GM23248 (cell line): Measurements from ENCODE around the gene LSR. TPM values are rescaled to one million over a fixed set of nuclear protein-coding genes. Genes with fewer than 3 reads are reported as not detected.

Experiments
- DNase-seq: peaks from one replicate; pipeline ENCODE4 v3.0.0-alpha.2; 2015
- H2AFZ ChIP-seq: fragments of 200-600 bp; sonication (generic); 2 replicates; pipeline ENCODE4 v1.6.1; 2016; ENCODE audit warnings: antibody characterized with exemption
- H3F3A ChIP-seq: fragments of 200-600 bp; sonication (generic); 2 replicates; pipeline ENCODE4 v1.6.1; 2016; ENCODE audit warnings: mild to moderate bottlenecking, antibody characterized with exemption, mixed run types; ENCODE audit not compliant: insufficient read depth
- H3K27ac ChIP-seq: fragments of 200-600 bp; sonication (generic); 2 replicates; pipeline ENCODE4 v1.5.1; 2016; ENCODE audit warnings: mild to moderate bottlenecking
- H3K27me3 ChIP-seq: fragments of 200-600 bp; sonication (generic); replicated peaks from 2 replicates; pipeline ENCODE4 v1.6.1; 2016; ENCODE audit warnings: mild to moderate bottlenecking; ENCODE audit not compliant: insufficient read depth
- H3K36me3 ChIP-seq: fragments of 200-600 bp; sonication (generic); 2 replicates; pipeline ENCODE4 v1.6.1; 2016; ENCODE audit warnings: low read depth, mild to moderate bottlenecking
- H3K4me1 ChIP-seq: fragments of 200-600 bp; sonication (generic); 2 replicates; pipeline ENCODE4 v1.6.1; 2016; ENCODE audit warnings: mild to moderate bottlenecking; ENCODE audit not compliant: insufficient read depth
- H3K4me2 ChIP-seq: fragments of 200-600 bp; sonication (generic); one replicate; pipeline ENCODE4 v1.6.1; 2016; ENCODE audit warnings: mild to moderate bottlenecking; ENCODE audit not compliant: unreplicated experiment
- H3K4me3 ChIP-seq: fragments of 200-600 bp; sonication (generic); 2 replicates; pipeline ENCODE4 v1.5.1; 2016; ENCODE audit warnings: mild to moderate bottlenecking
- H3K79me2 ChIP-seq: fragments of 200-600 bp; sonication (generic); 2 replicates; pipeline ENCODE4 v1.6.1; 2016; ENCODE audit warnings: mild to moderate bottlenecking; ENCODE audit not compliant: insufficient read depth
- H3K9ac ChIP-seq: fragments of 200-600 bp; sonication (generic); 2 replicates; pipeline ENCODE4 v1.6.1; 2016; ENCODE audit warnings: mild to moderate bottlenecking
- H3K9me2 ChIP-seq: fragments of 200-600 bp; sonication (generic); 2 replicates; pipeline ENCODE4 v1.6.1; 2016; ENCODE audit warnings: mixed run types, mild to moderate bottlenecking, moderate library complexity; ENCODE audit not compliant: insufficient read depth
- H3K9me3 ChIP-seq: fragments of 200-600 bp; sonication (generic); one replicate; pipeline ENCODE4 v1.6.1; 2017; ENCODE audit warnings: low read depth
- H4K20me1 ChIP-seq: fragments of 200-600 bp; sonication (generic); 2 replicates; pipeline ENCODE4 v1.6.0; 2016; ENCODE audit not compliant: insufficient read depth
- EZH2 ChIP-seq: fragments of 200-600 bp; sonication (generic); IDR thresholded peaks from 2 replicates; pipeline ENCODE4 v1.6.1; 2018; ENCODE audit warnings: antibody characterized with exemption, mild to moderate bottlenecking; ENCODE audit not compliant: insufficient read depth, poor library complexity, severe bottlenecking
- EZH2phosphoT487 ChIP-seq: fragments of 200-600 bp; sonication (generic); IDR thresholded peaks from 2 replicates; pipeline ENCODE4 v1.6.1; 2018; ENCODE audit warnings: antibody characterized with exemption, moderate library complexity, mild to moderate bottlenecking, low read depth; ENCODE audit not compliant: insufficient read depth
- WGBS, 2 experiments: methylation state at CpG; one replicate each; pipeline ENCODE4 v1.1.6; 2015 to 2017; ENCODE audit warnings: low lambda C conversion rate in 2 of 2, low coverage in 1 of 2; ENCODE audit errors: missing lambda C conversion rate in 2 of 2; 5-methylcytosine and 5-hydroxymethylcytosine counted together
- in situ Hi-C: fragments of 300-500 bp; cut with MboI; formaldehyde crosslinking; loops from 2 replicates; pipeline ENCODE4 v1.15.0; 2020
- polyA plus RNA-seq: library from polyadenylated mRNA; unstranded; fragments of >200 nt; fragmentation: Nextera tagmentation; extraction: Ambion mirVana; gene quantifications from 2 replicates; pipeline ENCODE4 v1.2.1, GENCODE V29; 2016
- total RNA-seq: library from RNA; depleted of rRNA; stranded (reverse); fragments of >200 nt; shearing (Covaris generic); gene quantifications from 2 replicates; pipeline ENCODE4 v1.2.3, GENCODE V29; 2014

Gene LSR
- total and polyA plus RNA-seq, 2 experiments from 2014 or later: 2.7 TPM; not detected in 1

DNA sequence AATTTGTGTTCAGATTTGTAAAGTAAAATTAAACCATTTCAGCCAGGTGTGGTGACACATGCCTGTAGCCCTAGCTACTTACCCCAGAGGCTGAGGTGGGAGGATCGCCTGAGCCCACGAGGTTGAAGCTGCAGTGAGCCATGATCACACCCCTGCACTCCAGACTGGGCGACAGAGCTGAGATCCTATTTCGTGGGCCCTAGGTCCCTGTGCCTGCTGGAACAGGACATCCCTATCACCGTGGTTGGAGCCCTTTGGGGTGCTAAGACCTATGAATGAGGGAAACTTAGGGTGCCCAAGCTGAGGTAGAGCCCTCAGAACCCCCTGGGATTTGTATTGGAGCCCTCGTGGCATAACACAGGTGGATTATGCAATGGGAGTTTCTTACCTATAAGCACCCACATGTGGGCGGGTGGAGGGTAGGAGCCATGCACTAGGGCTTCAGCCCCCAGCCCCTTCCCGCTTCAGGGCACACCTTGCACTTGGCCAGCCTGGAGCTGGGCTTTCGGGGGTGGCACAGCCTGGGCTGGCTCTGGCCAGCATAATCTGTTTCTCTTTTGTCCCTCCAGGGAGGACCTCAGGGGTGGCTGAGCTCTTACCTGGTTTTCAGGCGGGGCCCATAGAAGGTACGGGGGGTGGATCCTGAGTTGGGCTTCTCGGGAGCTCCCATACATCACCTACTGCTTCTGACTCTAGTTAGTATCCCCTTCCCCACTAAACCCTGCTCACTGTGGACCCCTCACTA lies 12.7 kb downstream of the LSR start:
- Histone ChIP-seq H3K4me1 (no peaks in the 10 kb centered on the region), H3K4me2 (no peak overlapping the region), H3K27ac (no peak overlapping the region), H4K20me1 (no peaks in the 10 kb centered on the region), H3K27me3 (peaks cover 9% of the 10 kb centered on the region; the same call in 1 of the 2 replicates), H2AFZ (no peak overlapping the region), H3K79me2 (0 out of 2 replicates have a peak, but pooled peaks cover 1% of the 10 kb centered on the region), H3K9me3 (no peaks in the 10 kb centered on the region), H3K9me2 (no peaks in the 10 kb centered on the region), H3K9ac (no peak overlapping the region), H3K36me3 (no peaks in the 10 kb centered on the region), H3K4me3 (no peak overlapping the region), H3F3A (no peaks in the 10 kb centered on the region)
- DNase-seq: no peak
- WGBS, 2 experiments: 47 to 51% methylated on average over 12 of the region's 12 CpGs
- TF ChIP-seq EZH2 (no peak), EZH2phosphoT487 (no peak)
- in situ Hi-C loops: no loop called here

DNA sequence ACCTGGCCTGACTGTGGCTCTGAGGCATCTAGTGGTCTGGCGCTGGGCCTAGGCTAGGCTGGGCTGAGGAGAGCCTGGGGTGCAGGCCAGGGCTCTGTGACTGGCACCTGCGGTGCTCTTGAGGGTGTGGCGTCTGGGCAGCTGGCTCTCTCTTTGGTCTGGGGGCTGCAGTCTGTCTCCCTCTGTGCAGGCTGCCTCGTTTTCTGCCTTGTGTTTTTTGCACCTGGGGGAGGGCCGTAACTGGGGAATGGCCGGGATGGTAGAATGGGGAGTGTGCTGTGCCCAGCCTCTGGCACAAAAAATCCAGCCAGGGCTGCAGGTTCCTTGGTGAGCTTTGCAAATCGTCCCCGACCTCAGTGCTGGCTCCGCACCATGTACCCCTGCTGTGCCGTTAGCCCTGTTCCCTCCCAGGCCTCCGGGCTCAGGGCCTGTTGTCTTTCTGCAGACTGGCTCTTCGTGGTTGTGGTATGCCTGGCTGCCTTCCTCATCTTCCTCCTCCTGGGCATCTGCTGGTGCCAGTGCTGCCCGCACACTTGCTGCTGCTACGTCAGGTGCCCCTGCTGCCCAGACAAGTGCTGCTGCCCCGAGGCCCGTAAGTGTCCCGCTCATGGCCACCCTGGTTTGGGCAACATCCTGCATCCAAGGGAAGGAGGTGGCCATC lies 13.4 kb downstream of the LSR start:
- H3K9me3 ChIP-seq: no peaks in the 10 kb centered on the region
- no peak overlapping the region for H3K4me2 ChIP-seq
- no peak for TF ChIP-seq EZH2
- TF ChIP-seq EZH2phosphoT487: no peak

DNA sequence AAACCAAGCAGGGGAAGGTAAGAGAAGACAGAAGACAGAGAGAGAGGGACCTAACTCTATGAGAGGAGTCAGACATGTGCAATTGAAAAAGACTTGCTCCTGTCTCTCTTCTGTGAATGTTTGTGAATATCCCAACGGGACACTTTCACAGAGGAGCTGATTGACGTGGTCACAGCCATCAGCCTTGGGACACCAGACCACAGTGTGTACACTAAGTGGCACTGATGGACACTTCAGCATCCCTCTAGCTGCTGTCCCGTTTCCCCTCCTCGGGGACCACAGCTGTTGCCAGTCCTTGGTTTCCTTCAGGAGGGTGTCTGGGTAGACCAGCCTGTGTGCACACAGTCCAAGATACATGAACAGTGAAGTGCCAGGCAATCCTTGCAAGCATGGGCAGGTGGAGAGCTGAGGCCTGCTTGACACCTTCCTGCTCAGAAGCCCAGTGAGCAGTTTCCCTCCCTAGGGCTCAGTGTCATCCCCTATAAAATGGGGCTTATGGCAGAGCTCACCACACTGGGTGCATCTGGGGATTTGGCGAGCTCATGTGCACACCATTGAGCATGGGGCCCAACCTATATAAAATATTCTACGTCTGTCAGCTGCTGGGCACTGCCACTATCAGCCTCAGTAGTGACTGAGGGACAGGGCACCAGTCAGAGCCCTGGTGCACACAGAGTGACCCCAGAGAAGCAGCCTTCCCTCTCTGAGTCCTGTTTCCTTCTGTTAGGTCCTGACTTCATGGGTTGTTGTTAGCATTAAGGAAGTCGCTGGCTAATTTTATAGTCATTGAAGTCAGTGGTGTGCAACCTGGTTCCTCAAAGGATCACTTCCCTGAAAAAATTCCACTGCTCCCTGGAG lies 15.7 kb downstream of the LSR start:
- DNase-seq: no peak
- Histone ChIP-seq H3K4me2 (no peak overlapping the region), H4K20me1 (no peaks in the 10 kb centered on the region), H3K9ac (no peak overlapping the region), H2AFZ (no peak overlapping the region), H3K4me3 (no peak overlapping the region), H3K9me3 (no peaks in the 10 kb centered on the region), H3K27me3 (peaks cover 9% of the 10 kb centered on the region; the same call in 1 of the 2 replicates), H3K79me2 (peaks cover 11% of the 10 kb centered on the region), H3F3A (no peaks in the 10 kb centered on the region), H3K36me3 (no peaks in the 10 kb centered on the region), H3K4me1 (no peaks in the 10 kb centered on the region), H3K9me2 (no peaks in the 10 kb centered on the region), H3K27ac (no peak overlapping the region)
- TF ChIP-seq EZH2phosphoT487: no peak
- no peak for TF ChIP-seq EZH2
- WGBS, 2 experiments: 58 to 59% methylated on average over 7 of the region's 7 CpGs
- in situ Hi-C loops: no loop called here

More for the DNA sequence above, 13.4 kb downstream of the LSR start:
- H3F3A ChIP-seq: no peaks in the 10 kb centered on the region
- no peak overlapping the region for H3K4me3 ChIP-seq
- H4K20me1 ChIP-seq: no peaks in the 10 kb centered on the region
- H3K9me2 ChIP-seq: no peaks in the 10 kb centered on the region
- no peak overlapping the region for H2AFZ ChIP-seq
- peaks cover 5% of the 10 kb centered on the region for H3K79me2 ChIP-seq
- no peak for DNase-seq
- H3K27me3 ChIP-seq: peaks cover 9% of the 10 kb centered on the region; the same call in 1 of the 2 replicates
- H3K4me1 ChIP-seq: no peaks in the 10 kb centered on the region
- 35 to 38% methylated on average over 16 to 17 of the region's 17 CpGs for WGBS, 2 experiments
- in situ Hi-C loops: no loop called here
- no peaks in the 10 kb centered on the region for H3K36me3 ChIP-seq
- H3K27ac ChIP-seq: no peak overlapping the region
- no peak overlapping the region for H3K9ac ChIP-seq
